Endothelial cell (in vitro differentiated cells): ENCODE measurements around the gene ESR1. TPM values are rescaled to one million over a fixed set of nuclear protein-coding genes. Genes with fewer than 3 reads are reported as not detected.

Experiments
- DNase-seq: peaks from one replicate; pipeline ENCODE4 v3.0.0; 2021; ENCODE audit warnings: low spot score
- H3K27ac Mint-ChIP-seq: one replicate; pipeline ENCODE4 v1.8.0; 2021; ENCODE audit warnings: mixed read lengths, inconsistent platforms; ENCODE audit not compliant: unreplicated experiment
- H3K27me3 Mint-ChIP-seq: one replicate; pipeline ENCODE4 v1.8.0; 2021; ENCODE audit warnings: mild to moderate bottlenecking, moderate library complexity, mixed read lengths, inconsistent platforms; ENCODE audit not compliant: unreplicated experiment
- H3K36me3 Mint-ChIP-seq: one replicate; pipeline ENCODE4 v1.8.0; 2021; ENCODE audit warnings: mild to moderate bottlenecking, low read depth, mixed read lengths, inconsistent platforms; ENCODE audit not compliant: unreplicated experiment
- H3K4me1 Mint-ChIP-seq: one replicate; pipeline ENCODE4 v1.8.0; 2021; ENCODE audit warnings: mild to moderate bottlenecking, mixed read lengths, inconsistent platforms; ENCODE audit not compliant: unreplicated experiment
- H3K4me3 Mint-ChIP-seq: one replicate; pipeline ENCODE4 v1.8.0; 2021; ENCODE audit warnings: mild to moderate bottlenecking, mixed read lengths, inconsistent platforms; ENCODE audit not compliant: unreplicated experiment
- H3K9me3 Mint-ChIP-seq: one replicate; pipeline ENCODE4 v1.8.0; 2021; ENCODE audit warnings: mixed read lengths, inconsistent platforms; ENCODE audit not compliant: unreplicated experiment
- total RNA-seq: library from RNA; stranded (reverse); fragmentation: NEBNext Ultra II Directional; extraction: Animal tissue kit (Norgen Biotek cat#: 25700); gene quantifications from one replicate; pipeline ENCODE4 v1.2.1, GENCODE V29; 2021; ENCODE audit not compliant: unreplicated experiment
- TF ChIP-seq, protein P1 (sequence below): fragments of 200-600 bp; sonication (generic); IDR thresholded peaks from one replicate; pipeline ENCODE4 v1.5.0; 2021; ENCODE audit warnings: antibody characterized with exemption; ENCODE audit not compliant: unreplicated experiment

Gene ESR1
- total RNA-seq, 1 donor from 2014 or later: 0.05 TPM

DNA sequence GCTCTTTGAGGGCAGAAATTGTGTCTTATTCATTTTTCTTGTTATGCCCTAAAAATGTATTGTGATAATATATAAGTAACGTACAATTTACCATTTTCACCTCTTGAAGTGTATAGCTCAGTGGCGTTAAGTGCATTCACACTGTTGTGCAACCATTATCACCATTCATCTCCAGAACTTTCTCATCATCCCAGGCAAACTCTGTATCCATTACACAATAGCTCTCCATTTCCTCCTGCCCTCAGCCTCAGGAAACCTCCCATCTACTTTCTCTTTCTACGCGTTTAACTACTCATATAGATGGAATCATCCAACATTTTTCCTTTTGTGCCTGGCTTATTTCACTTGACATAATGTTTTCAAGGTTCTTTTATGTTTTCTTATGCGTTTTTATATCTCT lies 184.6 kb downstream of the ESR1 start:
- DNase-seq: no peak
- no peaks in the 10 kb centered on the region for H3K36me3 Mint-ChIP-seq
- no peak overlapping the region for H3K27ac Mint-ChIP-seq
- H3K4me1 Mint-ChIP-seq: peaks cover 3% of the 10 kb centered on the region
- H3K4me3 Mint-ChIP-seq: no peak overlapping the region
- peaks cover 1% of the 10 kb centered on the region for H3K27me3 Mint-ChIP-seq
- no peaks in the 10 kb centered on the region for H3K9me3 Mint-ChIP-seq
- TF ChIP-seq, protein P1, sequence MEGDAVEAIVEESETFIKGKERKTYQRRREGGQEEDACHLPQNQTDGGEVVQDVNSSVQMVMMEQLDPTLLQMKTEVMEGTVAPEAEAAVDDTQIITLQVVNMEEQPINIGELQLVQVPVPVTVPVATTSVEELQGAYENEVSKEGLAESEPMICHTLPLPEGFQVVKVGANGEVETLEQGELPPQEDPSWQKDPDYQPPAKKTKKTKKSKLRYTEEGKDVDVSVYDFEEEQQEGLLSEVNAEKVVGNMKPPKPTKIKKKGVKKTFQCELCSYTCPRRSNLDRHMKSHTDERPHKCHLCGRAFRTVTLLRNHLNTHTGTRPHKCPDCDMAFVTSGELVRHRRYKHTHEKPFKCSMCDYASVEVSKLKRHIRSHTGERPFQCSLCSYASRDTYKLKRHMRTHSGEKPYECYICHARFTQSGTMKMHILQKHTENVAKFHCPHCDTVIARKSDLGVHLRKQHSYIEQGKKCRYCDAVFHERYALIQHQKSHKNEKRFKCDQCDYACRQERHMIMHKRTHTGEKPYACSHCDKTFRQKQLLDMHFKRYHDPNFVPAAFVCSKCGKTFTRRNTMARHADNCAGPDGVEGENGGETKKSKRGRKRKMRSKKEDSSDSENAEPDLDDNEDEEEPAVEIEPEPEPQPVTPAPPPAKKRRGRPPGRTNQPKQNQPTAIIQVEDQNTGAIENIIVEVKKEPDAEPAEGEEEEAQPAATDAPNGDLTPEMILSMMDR: no peak

DNA sequence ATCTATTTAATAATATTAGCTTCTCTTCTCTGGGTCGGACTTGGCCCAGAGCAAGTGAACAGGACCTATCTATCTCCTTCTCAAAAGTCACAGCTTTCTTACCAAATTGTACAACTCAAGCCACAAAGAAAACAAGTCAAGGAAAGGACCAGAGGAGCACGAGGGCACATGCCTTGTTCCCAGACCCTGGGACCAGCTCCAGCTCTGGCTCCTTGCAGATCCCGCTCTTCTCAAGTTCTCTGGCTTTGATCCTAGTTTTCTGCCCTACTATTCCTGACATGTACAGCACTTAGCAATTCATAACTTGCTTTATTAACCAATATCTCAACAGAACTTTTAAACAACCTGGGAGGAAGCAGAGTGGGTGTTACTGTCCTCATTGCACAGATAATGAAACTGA lies 185.9 kb downstream of the ESR1 start:
- Mint-ChIP-seq H3K4me1 (peaks cover 3% of the 10 kb centered on the region), H3K27ac (no peak overlapping the region), H3K27me3 (peaks cover 1% of the 10 kb centered on the region), H3K9me3 (no peaks in the 10 kb centered on the region), H3K36me3 (no peaks in the 10 kb centered on the region), H3K4me3 (no peak overlapping the region)
- TF ChIP-seq, protein P1: no peak
- DNase-seq: no peak

DNA sequence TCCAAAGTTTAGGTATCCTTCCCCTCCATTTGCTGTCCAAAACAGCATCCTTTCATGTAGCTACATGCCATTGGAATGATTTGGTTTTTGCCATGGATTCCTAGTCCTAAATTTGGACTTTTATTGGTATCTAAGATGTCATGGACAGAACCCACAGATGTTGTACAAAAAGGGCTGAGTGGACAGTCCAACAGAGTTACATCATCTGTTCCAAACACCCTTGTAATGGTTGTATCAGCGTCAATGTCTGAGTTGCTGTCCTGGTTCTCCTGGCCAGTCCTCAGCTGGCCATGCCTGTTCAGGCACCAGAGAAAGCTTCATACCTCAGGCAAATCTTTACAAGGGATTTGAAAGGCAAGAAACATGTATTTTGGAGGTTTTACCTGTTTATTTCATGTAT lies 191.3 kb downstream of the ESR1 start:
- DNase-seq: no peak
- H3K27me3 Mint-ChIP-seq: no peaks in the 10 kb centered on the region
- H3K36me3 Mint-ChIP-seq: no peaks in the 10 kb centered on the region
- H3K9me3 Mint-ChIP-seq: no peaks in the 10 kb centered on the region
- no peak overlapping the region for H3K27ac Mint-ChIP-seq
- no peak overlapping the region for H3K4me3 Mint-ChIP-seq
- no peaks in the 10 kb centered on the region for H3K4me1 Mint-ChIP-seq
- TF ChIP-seq, protein P1: no peak

DNA sequence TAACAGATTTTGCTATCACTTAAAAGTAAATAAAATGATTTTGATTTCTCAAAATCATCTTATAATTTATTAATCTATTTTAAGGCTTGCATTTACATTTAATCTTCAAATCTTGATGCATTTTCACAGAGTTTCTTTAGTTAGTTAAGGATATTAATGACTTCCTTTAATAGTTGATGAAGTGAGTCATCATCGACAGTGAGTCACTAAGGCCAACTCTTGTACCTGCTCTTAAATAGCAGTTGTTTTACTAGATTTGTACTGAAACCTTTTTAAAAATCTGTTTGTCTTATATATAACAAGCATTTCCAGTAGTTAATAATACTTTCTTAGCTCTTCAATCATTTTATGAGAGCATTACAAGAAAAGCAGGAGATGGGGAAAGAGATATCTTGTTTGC lies 191.7 kb downstream of the ESR1 start:
- Mint-ChIP-seq H3K27ac (no peak overlapping the region), H3K36me3 (no peaks in the 10 kb centered on the region), H3K4me1 (no peaks in the 10 kb centered on the region), H3K4me3 (no peak overlapping the region), H3K27me3 (no peaks in the 10 kb centered on the region), H3K9me3 (no peaks in the 10 kb centered on the region)
- TF ChIP-seq, protein P1: no peak
- no peak for DNase-seq

DNA sequence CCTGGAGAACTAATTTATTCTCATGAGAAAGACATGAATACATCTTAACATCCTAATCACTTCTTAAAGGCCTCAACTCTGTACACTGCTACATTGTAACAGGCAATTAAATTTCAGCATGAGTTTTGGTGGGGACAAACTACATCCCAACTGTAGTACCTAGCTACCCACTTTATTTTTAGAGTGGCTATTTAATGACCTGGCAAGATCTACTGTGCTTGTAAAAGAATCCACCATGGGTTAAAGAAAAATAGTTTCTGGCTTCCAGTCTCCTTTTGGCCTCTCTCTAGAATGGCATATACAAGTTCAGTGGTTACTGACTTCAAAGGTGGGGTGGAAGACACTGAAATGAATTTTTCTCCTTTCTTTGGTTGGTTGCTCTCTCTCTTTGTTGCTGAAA lies 193.9 kb downstream of the ESR1 start:
- Mint-ChIP-seq H3K36me3 (no peaks in the 10 kb centered on the region), H3K4me1 (no peaks in the 10 kb centered on the region), H3K27me3 (no peaks in the 10 kb centered on the region), H3K27ac (no peak overlapping the region), H3K4me3 (no peak overlapping the region), H3K9me3 (no peaks in the 10 kb centered on the region)
- TF ChIP-seq, protein P1: no peak
- no peak for DNase-seq
